ENCODE results near the gene VAT1L.

DNA sequence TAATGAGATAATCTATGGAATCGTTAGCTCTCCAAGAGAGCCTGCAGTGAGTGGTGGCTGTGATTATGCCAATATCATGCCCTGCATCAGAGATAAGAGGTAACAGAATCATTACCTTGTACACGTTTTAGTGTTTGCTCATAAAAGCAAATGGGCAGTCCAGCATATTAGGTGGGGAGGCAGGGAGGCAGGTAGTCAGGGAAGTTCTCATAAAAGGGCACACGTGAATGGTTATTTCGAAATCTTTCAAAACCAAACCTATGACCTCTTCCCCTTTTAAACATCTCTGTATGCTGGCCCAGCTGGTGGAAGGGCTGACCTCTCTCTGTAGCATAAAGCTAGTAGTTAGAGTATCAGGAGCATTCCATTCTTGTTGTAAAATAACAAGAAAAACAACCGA lies 51.7 kb downstream of the VAT1L start:
- no peak for TF ChIP-seq TCF7L2 (IDR thresholded peaks at IDR 0.05; ENCODE audit: borderline replicate concordance, extremely low read depth, insufficient read depth, insufficient read length)
- no peak for TF ChIP-seq POLR2A (IDR thresholded peaks at IDR 0.05; ENCODE audit: borderline replicate concordance, extremely low read depth, insufficient read depth, insufficient read length)
- no peak for TF ChIP-seq EZH2phosphoT487 (IDR thresholded peaks at IDR 0.05; ENCODE audit: borderline replicate concordance)
- no peak for TF ChIP-seq CTCF (IDR thresholded peaks at IDR 0.05 in 2 of 3, conservative IDR thresholded peaks at IDR 0.05 in 1 of 3; ENCODE audit: borderline replicate concordance in 1 of 3, insufficient read depth in 1 of 3, low read depth in 2 of 3, low read length in 2 of 3)
